ENCODE results near the gene ZFAND3.

DNA sequence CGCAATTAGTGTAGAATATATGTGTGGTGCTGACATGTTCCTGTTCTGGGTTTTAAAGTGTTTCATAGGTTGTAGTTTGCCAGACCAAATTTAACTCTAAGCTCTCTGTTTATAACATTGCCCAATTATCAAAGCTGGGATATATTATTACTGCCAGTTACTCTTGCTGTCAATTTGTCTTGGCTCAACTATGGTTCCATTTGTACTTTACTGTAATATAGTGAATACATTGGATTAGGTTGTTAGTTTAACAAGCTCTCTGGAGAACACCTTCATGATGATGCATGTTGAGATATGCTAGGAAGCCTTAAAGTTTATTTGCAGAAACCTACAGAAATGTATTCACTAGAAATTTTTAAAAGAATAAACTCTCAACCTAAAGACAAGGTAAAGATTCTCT, 259.6 kb downstream of the ZFAND3 start:
- TF ChIP-seq CTCF (IDR thresholded peaks at IDR 0.05; ENCODE audit: poor library complexity), result no peak
- no peak for TF ChIP-seq EZH2 (IDR thresholded peaks at IDR 0.05; ENCODE audit: borderline replicate concordance)

Measured in hepatocyte (in vitro differentiated cells).